ENCODE measurements around the gene CLDN18.

Gene CLDN18

DNA sequence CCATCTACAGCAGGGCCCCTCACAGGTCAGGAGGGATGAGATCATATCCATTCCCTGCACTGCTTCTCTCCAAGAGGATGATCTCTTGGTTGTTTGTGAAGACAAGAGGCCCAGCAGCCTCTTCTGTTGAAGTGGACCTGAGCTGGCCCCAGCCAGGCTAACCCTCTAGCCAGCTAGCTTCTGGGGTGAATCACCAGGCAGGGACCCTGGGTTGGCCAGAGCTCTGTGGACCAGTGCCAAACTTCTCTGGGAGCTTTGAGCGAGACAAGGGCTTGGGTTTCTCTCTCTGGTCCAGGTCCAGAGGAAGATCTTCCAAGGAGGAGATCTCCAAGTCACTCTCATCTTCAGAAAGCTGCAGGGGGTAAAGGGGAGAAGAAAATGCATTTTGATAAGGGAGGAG is 52.7 kb downstream of the CLDN18 start:
- no peak for DNase-seq

- DNase-seq: no peak
Measured at GRCh38 chr3:138063416-138063815, 53.5 kb downstream of the CLDN18 start.

DNA sequence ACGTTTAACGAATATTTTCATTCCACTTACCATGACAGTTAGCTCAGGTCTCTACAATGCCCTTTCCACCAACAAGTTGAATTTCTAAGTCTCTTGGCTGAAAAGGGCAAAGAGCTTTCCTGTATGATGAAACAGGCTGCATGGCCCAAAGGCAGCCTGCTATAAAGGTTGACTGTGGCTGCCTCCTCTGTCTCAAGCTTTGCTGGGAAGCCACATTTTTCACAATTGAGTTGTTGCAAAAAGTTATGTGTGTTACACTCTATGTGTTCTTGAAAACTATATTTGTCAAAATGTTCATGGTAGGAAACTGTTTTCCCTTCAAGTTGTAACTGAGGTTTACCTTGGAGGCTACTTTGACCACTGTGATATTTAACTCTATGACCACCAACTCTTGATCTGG is 56.0 kb downstream of the CLDN18 start:
- no peak for DNase-seq

- no peak for DNase-seq
Measured at GRCh38 chr3:138066383-138066782, 56.4 kb downstream of the CLDN18 start.

GRCh38 chr3:138066972-138067371 is 57.0 kb downstream of the CLDN18 start:
- DNase-seq: no peak

DNA sequence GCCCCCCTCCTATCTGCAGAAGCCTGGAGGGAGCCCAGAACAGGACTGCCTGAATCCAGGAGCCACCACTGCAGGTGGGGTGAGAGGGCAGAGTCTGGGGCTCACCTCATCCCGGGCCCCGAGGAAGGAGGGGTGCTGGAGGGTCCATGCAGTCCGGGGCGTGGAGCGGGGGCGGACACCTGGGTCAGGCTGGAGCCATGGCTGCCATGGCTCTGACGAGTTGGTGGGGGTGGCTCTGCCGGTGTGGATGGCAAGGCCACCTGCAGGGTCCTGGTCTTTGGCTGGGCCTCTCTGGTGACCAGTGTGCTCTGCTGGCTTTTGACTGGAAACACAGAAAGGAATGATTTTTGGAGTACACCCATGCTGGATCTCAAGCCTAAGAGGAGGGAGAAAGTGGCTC is 58.1 kb downstream of the CLDN18 start:
- DNase-seq: no peak

GRCh38 chr3:138068579-138069174 is 58.7 kb downstream of the CLDN18 start:
- DNase-seq: peak in 51 of 56 donors; percentile 12 to 80 (median 53)

DNA sequence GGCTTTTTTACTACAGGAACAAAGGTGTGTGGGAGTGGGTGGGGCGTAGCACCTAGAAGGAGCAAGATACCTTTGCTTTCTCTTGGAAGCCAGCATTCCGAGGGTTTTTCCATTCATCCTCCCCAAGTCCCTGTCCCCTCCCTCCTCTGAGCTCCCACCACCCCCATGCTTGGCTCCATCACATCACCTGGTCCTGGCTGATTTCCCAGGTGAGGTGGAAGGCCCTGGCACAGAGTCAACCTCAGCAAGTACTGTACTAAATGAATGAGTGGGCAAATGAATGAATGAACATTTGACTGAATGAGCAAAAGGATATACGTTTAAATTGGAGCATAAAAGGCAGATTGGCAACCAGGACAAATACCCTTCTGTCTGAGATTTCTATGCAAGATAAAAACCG is 60.0 kb downstream of the CLDN18 start:
- DNase-seq: no peak

- DNase-seq: no peak
Measured at GRCh38 chr3:138072796-138073195, 62.8 kb downstream of the CLDN18 start.

DNA sequence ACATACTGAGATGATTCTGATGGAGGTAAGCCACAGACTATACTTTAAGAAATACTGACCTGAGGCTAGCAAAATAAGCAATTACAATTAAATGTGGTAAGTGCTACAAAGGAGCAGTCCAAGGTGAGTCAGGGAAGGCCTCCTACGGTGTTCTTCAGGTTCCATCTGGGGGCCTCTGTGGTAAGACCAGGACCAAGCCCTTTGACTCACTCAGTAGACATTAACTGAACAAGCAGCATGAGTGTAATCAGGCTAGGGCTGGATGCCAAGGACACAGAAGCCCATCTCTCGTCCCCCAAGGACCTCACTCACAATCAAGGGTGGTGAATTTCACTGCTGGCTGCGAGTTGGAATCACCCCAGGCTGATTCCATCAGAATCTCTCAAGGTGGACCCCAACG is 68.1 kb downstream of the CLDN18 start:
- no peak for DNase-seq

DNA sequence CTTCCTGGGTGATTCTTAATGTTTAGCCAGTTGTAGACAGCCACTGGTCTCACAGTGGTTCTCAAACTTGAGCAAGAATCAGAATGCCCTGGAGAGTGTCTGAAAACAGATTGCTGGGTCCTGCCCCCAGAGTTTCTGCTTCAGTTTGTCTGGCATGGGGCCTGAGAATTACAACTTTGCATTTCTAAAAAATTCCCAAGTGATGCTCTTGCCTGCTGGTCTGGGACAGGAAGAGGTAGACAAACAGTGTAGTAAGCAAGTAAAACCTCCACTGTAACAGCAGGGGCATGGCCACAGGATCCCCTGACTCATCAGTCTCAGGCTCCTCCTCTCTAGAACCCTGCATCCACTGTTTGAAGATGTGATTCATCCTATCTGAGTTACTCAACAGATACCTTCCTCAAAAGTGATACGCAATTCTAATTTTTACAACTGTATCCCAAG is 69.0 kb downstream of the CLDN18 start:
- DNase-seq: no peak

- DNase-seq: no peak
Measured at GRCh38 chr3:138079901-138080300, 69.9 kb downstream of the CLDN18 start.

DNA sequence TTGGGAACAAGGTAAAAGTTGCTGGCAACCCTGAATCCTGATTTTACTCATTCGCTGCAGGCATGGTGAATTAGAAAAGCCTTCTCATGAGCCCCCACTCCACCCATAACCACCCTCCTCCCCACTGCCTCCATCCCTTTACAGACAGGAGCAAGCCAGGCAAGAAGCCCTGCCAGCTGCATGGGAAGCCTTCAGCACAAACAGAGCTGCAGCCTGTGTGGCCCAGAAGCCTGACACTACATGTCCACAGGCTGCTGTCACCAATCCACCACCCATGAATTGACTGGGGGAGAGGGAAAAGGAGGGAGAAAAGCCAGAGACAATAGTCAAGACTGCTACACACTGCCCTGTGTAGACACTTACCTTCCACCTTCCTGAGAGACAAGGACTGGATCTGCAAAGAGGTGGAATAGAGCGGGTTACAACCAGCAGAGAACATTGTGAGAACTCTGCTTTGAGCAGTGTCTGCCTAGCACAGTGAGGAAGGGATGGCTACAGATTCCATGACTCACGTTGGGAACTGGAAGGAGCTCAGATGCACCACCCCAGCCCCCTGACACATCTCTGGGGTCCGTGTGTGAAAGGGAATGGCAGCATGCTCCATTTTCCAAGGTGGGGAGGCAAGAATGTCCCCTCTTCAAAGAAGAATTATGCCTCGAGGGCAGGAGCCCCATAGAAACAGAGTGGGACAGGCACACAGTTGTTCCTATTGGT is 71.6 kb downstream of the CLDN18 start:
- no peak for DNase-seq

GRCh38 chr3:138082085-138082991 is 72.4 kb downstream of the CLDN18 start:
- DNase-seq: no peak

DNA sequence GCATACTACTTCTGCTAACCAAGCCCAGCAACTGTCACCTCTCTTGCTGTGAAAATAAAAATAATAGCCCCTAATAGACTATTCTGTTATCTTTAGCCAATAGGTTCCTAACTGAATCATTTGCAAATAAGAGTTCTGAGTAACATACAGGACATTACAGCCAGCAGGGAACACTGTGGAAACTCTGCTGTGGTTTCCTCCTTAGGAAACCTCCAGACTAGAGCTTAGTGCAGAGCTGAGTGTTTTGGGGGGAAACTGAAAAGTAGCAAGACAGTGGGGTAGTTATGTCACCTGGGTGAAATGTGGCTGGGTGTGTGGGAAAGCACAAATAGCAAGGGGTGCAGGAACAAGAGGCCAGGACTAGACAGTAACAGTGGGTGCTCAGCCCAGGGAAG is 73.0 kb downstream of the CLDN18 start:
- no peak for DNase-seq
